Measurements from ENCODE around the gene DIPK1B. TPM values are rescaled to one million over a fixed set of nuclear protein-coding genes. Genes with fewer than 3 reads are reported as not detected.

The DIPK1B gene
- total RNA-seq, 1 donor from 2014 or later: 17.1 TPM

DNA sequence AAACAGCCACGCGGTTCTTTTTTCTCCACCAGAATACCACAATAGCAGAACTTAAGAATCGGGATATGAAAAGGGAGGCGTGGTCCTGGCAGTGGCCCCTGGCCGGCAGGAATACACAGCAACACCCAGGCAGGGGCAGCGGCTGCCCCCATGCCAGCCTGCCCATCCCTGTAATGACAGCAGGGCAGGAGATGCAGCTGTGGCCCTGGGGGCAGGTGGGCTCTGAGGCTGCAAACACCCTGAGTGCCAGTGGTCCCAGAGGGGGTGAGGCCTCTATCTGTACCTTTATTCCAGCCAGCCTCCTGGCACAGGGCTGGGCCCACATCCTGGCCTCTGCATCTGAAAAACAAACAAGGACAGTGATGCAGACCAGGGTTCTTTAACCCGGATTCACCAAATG, 12.4 kb downstream of the DIPK1B start:
- no peaks in the 10 kb centered on the region for H3K27me3 ChIP-seq (ENCODE audit: control insufficient read depth, insufficient read depth, low read length)
- no peak overlapping the region for H3K4me3 ChIP-seq (ENCODE audit: low read depth, low read length)
- no peaks in the 10 kb centered on the region for H3K36me3 ChIP-seq (ENCODE audit: control insufficient read depth, insufficient read depth, low read length)
- TF ChIP-seq, protein P1, sequence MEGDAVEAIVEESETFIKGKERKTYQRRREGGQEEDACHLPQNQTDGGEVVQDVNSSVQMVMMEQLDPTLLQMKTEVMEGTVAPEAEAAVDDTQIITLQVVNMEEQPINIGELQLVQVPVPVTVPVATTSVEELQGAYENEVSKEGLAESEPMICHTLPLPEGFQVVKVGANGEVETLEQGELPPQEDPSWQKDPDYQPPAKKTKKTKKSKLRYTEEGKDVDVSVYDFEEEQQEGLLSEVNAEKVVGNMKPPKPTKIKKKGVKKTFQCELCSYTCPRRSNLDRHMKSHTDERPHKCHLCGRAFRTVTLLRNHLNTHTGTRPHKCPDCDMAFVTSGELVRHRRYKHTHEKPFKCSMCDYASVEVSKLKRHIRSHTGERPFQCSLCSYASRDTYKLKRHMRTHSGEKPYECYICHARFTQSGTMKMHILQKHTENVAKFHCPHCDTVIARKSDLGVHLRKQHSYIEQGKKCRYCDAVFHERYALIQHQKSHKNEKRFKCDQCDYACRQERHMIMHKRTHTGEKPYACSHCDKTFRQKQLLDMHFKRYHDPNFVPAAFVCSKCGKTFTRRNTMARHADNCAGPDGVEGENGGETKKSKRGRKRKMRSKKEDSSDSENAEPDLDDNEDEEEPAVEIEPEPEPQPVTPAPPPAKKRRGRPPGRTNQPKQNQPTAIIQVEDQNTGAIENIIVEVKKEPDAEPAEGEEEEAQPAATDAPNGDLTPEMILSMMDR (IDR thresholded peaks at IDR 0.05; ENCODE audit: insufficient read depth, low read length, poor library complexity, severe bottlenecking): no peak
- no peak for DNase-seq (ENCODE audit: low read depth)

DNA sequence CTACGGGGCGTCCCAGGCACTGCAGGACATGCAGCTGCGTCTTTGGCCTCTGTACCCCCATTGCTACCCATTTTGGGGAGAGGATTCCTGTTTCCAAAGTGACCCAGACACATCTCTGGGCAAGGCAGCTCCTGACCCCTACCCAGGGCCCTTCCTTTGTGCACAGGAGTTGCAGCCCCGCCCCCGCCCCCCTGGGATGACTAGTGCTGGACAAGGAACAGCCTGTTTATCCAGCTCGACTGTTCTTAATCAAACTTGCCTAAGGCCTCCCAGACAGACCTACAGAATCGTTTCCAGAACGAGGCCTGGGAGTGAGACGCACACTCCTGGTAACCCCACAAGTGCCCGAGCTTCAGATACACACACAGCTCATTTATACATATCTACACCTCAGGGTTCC, 13.2 kb downstream of the DIPK1B start:
- Histone ChIP-seq H3K4me3 (ENCODE audit: low read depth, low read length) (no peak overlapping the region), H3K27me3 (ENCODE audit: control insufficient read depth, insufficient read depth, low read length) (no peaks in the 10 kb centered on the region), H3K36me3 (ENCODE audit: control insufficient read depth, insufficient read depth, low read length) (no peaks in the 10 kb centered on the region)
- TF ChIP-seq, protein P1 (IDR thresholded peaks at IDR 0.05; ENCODE audit: insufficient read depth, low read length, poor library complexity, severe bottlenecking): no peak
- DNase-seq (ENCODE audit: low read depth): no peak

DNA sequence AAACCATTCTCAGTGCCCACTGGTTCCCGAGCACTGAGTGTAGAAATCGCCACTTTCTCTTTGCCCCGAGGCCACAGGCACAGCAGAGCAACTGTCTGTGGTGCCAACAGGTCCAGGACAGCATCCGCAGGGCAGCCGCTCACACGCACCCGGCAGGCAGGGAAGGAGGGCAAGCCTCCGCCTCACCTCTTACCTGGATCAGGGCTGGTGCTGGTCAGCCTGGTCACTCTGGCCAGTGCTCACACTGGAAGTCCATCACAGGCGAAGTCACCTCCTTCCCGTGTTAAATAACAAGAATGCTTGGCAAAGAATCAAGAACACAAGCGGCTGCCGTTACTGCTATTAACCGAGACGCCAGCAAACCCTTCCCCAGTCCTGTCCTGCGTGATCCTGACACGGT, 13.7 kb downstream of the DIPK1B start:
- Histone ChIP-seq H3K36me3 (ENCODE audit: control insufficient read depth, insufficient read depth, low read length) (no peaks in the 10 kb centered on the region), H3K4me3 (ENCODE audit: low read depth, low read length) (no peak overlapping the region), H3K27me3 (ENCODE audit: control insufficient read depth, insufficient read depth, low read length) (no peaks in the 10 kb centered on the region)
- DNase-seq (ENCODE audit: low read depth): no peak
- TF ChIP-seq, protein P1 (IDR thresholded peaks at IDR 0.05; ENCODE audit: insufficient read depth, low read length, poor library complexity, severe bottlenecking): no peak

DNA sequence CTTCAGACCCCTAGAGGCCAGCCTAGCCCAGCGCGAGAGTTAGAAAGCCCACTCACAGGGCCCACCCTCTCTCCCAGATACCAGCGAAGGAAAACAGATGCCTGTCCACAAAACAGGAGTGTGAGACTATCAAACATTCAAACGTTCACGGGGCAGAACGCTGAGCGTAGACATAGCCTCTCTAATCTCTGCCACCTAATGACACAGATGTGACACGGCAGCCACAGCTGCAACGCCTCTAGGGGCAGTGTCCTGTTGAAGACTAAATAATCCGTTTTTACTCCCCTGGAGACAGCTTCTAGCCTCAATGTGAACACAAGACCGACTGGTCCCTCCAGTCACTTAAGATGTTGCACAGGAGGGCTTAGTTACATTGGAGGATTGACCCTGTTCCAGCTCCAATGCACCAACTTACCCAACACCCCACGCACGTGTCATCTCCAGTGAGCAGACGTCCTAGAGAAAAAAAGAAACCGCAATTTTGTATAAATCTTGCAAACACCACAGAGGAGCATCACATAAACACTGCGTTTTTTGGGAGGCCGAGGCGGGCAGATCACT, 14.3 kb downstream of the DIPK1B start:
- DNase-seq (ENCODE audit: low read depth): no peak
- Histone ChIP-seq H3K36me3 (ENCODE audit: control insufficient read depth, insufficient read depth, low read length) (no peaks in the 10 kb centered on the region), H3K4me3 (ENCODE audit: low read depth, low read length) (peak overlapping the region; percentile 81), H3K27me3 (ENCODE audit: control insufficient read depth, insufficient read depth, low read length) (no peaks in the 10 kb centered on the region)
- TF ChIP-seq, protein P1 (IDR thresholded peaks at IDR 0.05; ENCODE audit: insufficient read depth, low read length, poor library complexity, severe bottlenecking): peak; percentile 58

DNA sequence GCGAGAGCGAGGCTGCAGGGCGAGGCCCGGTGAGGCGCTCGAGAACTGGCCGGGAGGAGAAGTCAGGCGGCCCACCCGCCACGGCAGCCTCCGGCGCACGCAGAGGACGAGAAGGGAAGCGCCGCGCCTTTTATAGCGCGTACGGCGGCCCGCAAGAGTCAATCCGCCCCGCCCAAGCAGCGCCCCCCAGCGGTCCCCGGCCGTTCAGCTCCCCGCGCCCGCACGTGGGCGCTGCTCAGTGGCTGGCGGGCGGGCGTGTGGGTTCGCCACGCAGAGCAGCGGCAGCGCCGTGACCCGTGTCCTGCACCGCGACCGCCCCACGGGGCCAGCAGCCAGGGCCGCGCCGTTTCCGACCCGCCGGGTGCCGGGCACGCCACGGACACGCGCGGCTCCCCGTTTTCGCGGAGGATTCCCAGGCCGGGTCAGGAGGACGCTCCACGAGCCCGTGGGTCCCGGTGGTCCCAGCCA, 15.7 kb downstream of the DIPK1B start:
- TF ChIP-seq, protein P1 (IDR thresholded peaks at IDR 0.05; ENCODE audit: insufficient read depth, low read length, poor library complexity, severe bottlenecking): peak; percentile 70
- Histone ChIP-seq H3K4me3 (ENCODE audit: low read depth, low read length) (peak overlapping the region; percentile 81), H3K36me3 (ENCODE audit: control insufficient read depth, insufficient read depth, low read length) (no peaks in the 10 kb centered on the region), H3K27me3 (ENCODE audit: control insufficient read depth, insufficient read depth, low read length) (no peaks in the 10 kb centered on the region)
- no peak for DNase-seq (ENCODE audit: low read depth)

DNA sequence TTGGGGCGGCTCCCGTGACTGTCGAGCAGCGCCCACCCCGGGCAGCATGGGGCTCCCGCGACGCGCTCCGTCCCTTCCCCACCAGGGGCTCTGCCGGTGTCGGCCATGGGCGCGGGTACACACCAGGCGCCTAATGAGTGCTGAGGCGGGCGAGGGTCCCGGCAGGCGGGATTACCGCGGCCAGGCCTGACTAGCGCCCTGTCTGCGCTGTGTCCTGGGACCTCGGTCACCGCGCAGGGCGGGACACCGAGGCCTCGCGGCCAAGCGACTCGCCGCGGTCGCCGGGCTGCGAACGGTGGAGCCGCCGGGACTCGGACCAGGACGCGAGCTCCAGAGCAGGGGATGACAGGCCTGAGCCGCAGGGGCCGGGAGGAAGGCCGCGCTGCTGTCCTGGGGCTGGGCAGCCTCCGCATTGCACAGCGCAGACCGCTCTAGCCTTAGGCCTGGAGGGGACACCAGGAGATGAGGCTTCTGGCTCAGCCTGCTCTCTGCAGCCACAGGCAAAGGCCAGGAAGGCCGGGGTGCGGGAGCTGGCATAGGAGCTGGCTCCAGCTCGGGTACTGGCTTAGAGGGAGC, 16.3 kb downstream of the DIPK1B start:
- TF ChIP-seq, protein P1 (IDR thresholded peaks at IDR 0.05; ENCODE audit: insufficient read depth, low read length, poor library complexity, severe bottlenecking): no peak
- H3K36me3 ChIP-seq (ENCODE audit: control insufficient read depth, insufficient read depth, low read length): no peaks in the 10 kb centered on the region
- H3K27me3 ChIP-seq (ENCODE audit: control insufficient read depth, insufficient read depth, low read length): no peaks in the 10 kb centered on the region
- DNase-seq (ENCODE audit: low read depth): no peak
- H3K4me3 ChIP-seq (ENCODE audit: low read depth, low read length): peak overlapping the region; percentile 81
